Neuron (in vitro differentiated cells): Measurements from ENCODE around the gene NTF3.

ENCODE experiments used
- H2AFZ ChIP-seq: one replicate; pipeline ENCODE4 v1.6.1; 2013; ENCODE audit warnings: low read depth, mild to moderate bottlenecking, inconsistent platforms, low read length, moderate library complexity
- H3K27me3 ChIP-seq: one replicate; pipeline ENCODE4 v1.6.1; 2013; ENCODE audit warnings: low read length; ENCODE audit not compliant: insufficient read depth
- H3K36me3 ChIP-seq: one replicate; pipeline ENCODE4 v1.6.1; 2013; ENCODE audit warnings: low read length; ENCODE audit not compliant: insufficient read depth
- H3K4me1 ChIP-seq: one replicate; pipeline ENCODE4 v1.6.1; 2013; ENCODE audit warnings: low read length; ENCODE audit not compliant: insufficient read depth
- H3K4me3 ChIP-seq: 2 replicates; pipeline ENCODE4 v1.5.1; 2013; ENCODE audit warnings: mild to moderate bottlenecking, low read length, moderate library complexity
- H3K9me3 ChIP-seq: one replicate; pipeline ENCODE4 v1.6.1; 2013; ENCODE audit warnings: low read length

NTF3 gene

GRCh38 chr12:5407034-5407856 lies 24.7 kb upstream of the NTF3 start:
- Histone ChIP-seq H3K4me3 (no peak overlapping the region), H3K9me3 (no peaks in the 10 kb centered on the region), H3K27me3 (peaks cover 2% of the 10 kb centered on the region), H2AFZ (no peak overlapping the region), H3K4me1 (no peaks in the 10 kb centered on the region), H3K36me3 (no peaks in the 10 kb centered on the region)

DNA sequence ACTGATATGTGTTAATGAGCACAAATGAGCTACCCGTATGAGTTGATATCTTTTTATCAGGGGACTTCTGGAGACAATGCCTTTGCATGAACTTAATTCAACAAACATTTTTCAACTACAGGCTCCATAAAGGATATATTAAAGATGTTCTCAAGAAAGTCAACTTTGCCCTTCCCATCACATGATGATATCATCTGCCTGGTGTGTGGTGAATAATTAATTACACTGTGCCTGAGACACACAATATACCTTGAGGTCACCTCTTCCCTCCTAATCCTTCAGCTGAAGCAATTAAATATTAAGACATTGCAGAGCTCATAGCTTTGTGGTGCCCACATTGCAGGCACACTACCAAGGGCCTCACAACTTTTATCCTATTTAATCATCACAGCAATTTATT lies 22.3 kb upstream of the NTF3 start:
- Histone ChIP-seq H3K4me3 (no peak overlapping the region), H3K4me1 (no peaks in the 10 kb centered on the region)

GRCh38 chr12:5416571-5416970 lies 15.3 kb upstream of the NTF3 start:
- no peaks in the 10 kb centered on the region for H3K27me3 ChIP-seq
- no peaks in the 10 kb centered on the region for H3K4me1 ChIP-seq
- H3K36me3 ChIP-seq = no peaks in the 10 kb centered on the region

More for the DNA sequence above, 22.3 kb upstream of the NTF3 start:
- H3K36me3 ChIP-seq = no peaks in the 10 kb centered on the region
- no peaks in the 10 kb centered on the region for H3K9me3 ChIP-seq
- H2AFZ ChIP-seq = no peak overlapping the region
- no peaks in the 10 kb centered on the region for H3K27me3 ChIP-seq

DNA sequence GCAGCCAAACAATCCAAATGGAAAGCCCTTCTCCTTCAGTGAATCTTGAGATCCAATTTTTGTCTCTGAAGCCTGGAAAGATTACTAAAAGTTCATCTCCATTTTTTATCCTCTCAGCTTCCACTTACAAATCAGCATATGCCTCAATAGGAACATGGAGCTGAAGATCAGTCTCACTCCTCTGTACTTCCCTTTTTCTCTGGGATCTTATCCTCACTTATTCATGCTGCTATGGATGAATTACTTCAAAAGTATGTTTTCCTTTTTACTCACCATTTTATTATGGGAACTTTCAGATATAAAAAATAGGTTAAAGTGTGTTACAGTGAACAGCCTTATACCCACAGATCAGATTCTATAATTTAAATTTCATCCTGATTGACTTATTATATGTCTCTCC lies 14.4 kb upstream of the NTF3 start:
- Histone ChIP-seq H3K4me1 (no peaks in the 10 kb centered on the region), H3K4me3 (no peak overlapping the region), H3K9me3 (no peaks in the 10 kb centered on the region), H3K27me3 (no peaks in the 10 kb centered on the region), H2AFZ (no peak overlapping the region), H3K36me3 (no peaks in the 10 kb centered on the region)

More at GRCh38 chr12:5416571-5416970, 15.3 kb upstream of the NTF3 start:
- Histone ChIP-seq H3K4me3 (no peak overlapping the region), H2AFZ (no peak overlapping the region), H3K9me3 (no peaks in the 10 kb centered on the region)

DNA sequence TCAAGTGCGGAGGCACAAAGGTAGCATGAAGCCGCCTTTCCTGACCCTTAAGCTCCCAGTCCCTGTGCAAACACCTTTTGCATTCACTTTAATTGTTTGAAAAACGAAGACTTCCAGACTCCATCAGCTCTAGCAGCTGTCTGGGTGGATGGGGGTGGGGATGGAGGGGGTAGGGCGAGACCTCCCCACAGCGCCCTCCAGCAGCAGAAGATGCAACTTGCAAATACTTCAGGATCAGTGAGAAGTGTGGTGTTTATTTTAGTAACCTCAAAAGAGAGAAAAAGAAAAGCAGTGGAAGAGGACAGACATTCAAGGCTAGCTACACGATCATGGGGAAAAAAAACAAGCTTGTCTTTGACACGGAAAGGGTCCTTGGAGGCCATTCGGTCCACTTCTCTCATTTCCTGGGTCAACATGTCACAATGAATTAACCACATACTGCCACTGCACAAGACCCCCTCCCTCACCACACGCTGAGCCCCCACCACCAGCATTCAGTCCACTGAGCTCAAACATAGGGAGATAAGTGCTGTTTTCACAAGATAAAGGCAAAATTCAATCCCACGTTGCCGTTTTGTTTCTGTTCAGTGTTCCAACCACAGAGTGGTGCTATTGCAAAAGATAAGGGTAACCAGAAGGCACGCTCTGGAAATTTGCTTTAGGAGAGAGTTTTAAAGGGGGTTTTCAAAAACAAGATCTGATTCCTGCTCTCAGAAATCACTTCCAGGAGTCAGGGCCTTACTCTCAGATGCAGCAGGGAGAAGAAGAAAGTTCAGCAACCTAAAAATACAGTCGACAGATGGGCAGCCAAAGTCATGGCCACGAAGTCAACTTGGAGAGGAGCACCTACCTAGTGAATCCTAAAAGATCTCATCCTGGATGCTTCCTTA lies 3.3 kb upstream of the NTF3 start:
- Histone ChIP-seq H3K27me3 (peaks cover 42% of the 10 kb centered on the region), H2AFZ (no peak overlapping the region), H3K4me3 (no peak overlapping the region), H3K36me3 (no peaks in the 10 kb centered on the region), H3K4me1 (peaks cover 34% of the 10 kb centered on the region), H3K9me3 (no peaks in the 10 kb centered on the region)

DNA sequence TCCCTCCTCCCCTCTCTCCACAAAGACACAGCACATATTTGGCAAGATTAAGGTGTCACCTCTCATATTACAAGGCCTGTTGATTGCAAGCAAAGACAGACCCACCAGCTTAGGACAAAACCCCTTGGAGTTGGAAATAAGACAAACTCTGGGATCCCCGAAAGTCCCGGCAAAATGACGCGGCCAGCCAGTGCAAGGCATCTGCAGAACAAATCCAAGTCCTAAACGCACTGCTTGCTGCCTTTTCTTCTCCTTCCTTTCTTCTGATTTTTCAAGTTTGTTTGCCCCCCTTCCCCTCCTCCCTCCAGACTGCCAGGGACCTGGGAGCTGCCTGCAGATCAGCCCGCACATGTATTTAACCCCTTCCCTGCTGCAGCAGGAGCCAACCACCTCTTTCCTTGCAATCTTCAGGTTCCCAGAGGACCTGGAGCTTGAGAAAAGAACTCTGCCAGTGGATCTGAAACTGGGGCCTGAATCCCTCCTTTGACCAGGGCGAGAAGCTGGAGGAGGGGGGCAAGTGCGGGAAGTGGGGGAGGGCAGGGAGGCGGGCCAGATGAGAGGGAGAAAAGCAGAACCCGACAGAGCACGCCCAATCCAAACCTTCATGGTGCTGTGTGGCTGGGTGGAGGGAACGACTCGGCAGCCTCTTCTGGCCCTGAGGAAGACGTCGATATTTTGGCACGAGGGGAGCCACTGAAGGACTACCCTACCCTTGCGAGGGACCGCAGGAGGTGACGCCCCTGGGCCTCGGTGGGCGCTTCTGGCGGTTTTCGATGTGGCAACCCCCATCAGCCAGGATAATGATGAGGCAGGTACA lies 2.0 kb upstream of the NTF3 start:
- Histone ChIP-seq H2AFZ (no peak overlapping the region), H3K27me3 (peaks cover 56% of the 10 kb centered on the region), H3K4me3 (no peak overlapping the region), H3K4me1 (peaks cover 39% of the 10 kb centered on the region), H3K9me3 (no peaks in the 10 kb centered on the region), H3K36me3 (no peaks in the 10 kb centered on the region)

DNA sequence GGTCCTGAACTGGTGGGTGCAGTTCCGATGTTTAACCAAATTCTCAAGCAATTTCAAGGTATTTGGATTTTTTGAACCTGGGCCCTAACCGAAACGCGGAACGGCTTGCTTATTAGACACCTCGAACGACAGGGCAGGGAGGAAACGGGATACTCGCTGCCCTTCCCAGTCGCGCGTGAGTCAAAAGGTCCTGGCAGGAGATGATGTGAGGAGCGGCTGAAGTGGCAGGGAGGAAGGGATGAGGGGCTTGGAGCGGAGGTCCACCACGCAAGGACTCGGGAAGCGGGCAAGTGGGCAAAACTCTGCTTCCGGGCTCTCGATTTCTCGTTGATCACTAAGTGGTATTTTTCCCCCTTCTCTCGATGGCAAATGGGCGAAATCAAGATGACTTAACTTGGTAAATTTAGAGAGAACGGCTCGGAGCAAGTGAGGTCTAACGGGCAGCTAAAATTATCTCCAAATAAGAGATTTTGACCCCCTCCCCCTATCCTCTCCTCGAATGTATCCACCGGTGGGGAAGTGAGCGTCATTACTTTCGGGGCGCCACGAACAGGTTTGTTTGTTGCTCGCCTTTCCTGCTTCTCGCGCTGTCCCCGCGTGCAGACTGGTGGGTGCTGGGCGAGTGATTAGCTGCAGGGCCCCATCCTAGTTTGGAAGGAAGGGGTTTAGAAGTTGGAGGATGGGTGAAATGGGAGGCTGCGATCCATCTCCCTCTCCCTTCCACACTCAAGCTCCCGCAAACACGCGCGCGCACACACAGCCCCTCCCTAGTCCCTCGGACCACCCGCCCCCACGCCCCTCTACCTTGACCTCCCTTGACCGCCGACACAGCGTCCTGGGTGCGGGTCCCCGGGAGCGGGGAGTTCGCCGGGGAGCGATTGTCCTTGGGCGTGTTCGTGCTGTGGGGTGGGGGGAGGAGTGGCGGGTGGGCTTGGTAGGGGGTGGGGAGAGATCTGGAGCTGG lies 986 bp upstream of the NTF3 start:
- Histone ChIP-seq H3K36me3 (no peaks in the 10 kb centered on the region), H3K4me3 (no peak overlapping the region), H3K4me1 (peaks cover 39% of the 10 kb centered on the region), H2AFZ (no peak overlapping the region), H3K9me3 (no peaks in the 10 kb centered on the region), H3K27me3 (peaks cover 66% of the 10 kb centered on the region)

GRCh38 chr12:5433081-5433844 lies 1.4 kb downstream of the NTF3 start:
- Histone ChIP-seq H3K4me1 (peaks cover 39% of the 10 kb centered on the region), H3K27me3 (peaks cover 69% of the 10 kb centered on the region)

DNA sequence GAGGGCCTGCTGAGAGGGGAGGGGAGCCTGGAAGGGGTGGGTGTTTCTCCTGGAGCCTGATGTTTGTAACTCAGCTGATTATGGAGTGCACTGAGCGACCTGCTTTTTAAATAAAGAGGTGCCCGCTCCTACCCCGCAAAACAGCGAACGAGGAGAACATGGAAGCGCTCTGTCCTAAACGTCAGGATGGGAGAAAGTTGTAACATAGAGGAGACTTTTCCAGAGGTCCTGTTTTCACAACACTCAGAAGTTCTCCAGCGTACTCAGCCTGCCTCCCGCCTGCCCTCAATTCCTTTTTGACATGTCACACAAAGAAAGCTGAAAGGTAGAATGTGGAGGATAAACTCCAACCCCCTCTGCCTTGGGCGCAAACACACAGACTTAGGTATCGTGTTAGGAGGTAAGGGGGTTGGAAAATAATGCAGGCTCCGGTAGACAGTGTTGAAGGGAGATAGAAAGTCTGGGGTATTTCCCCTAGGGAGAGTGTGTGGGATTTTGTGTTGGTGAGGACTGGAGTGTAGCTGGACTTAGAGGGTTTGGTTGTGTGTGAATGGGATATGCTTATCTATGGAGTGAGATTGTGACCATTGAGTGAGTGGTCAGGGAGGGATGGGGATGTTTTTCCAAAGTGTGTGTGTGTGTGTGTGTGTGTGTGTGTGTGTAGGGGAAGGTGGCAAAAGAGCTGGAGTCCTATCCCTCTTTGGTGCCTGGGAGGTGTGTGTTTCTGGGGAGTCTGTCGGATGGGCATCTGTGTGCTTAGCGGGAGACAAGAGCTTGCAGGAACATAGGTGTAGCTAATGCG lies 2.1 kb downstream of the NTF3 start:
- peaks cover 69% of the 10 kb centered on the region for H3K27me3 ChIP-seq
- H3K36me3 ChIP-seq = no peaks in the 10 kb centered on the region
- peaks cover 39% of the 10 kb centered on the region for H3K4me1 ChIP-seq
- H3K9me3 ChIP-seq = no peaks in the 10 kb centered on the region
- H3K4me3 ChIP-seq = peak overlapping the region; percentile 47
- H2AFZ ChIP-seq = peak overlapping the region; percentile 19

More at GRCh38 chr12:5433081-5433844, 1.4 kb downstream of the NTF3 start:
- peak overlapping the region; percentile 47 for H3K4me3 ChIP-seq
- peak overlapping the region; percentile 19 for H2AFZ ChIP-seq
- H3K36me3 ChIP-seq = no peaks in the 10 kb centered on the region
- H3K9me3 ChIP-seq = no peaks in the 10 kb centered on the region

DNA sequence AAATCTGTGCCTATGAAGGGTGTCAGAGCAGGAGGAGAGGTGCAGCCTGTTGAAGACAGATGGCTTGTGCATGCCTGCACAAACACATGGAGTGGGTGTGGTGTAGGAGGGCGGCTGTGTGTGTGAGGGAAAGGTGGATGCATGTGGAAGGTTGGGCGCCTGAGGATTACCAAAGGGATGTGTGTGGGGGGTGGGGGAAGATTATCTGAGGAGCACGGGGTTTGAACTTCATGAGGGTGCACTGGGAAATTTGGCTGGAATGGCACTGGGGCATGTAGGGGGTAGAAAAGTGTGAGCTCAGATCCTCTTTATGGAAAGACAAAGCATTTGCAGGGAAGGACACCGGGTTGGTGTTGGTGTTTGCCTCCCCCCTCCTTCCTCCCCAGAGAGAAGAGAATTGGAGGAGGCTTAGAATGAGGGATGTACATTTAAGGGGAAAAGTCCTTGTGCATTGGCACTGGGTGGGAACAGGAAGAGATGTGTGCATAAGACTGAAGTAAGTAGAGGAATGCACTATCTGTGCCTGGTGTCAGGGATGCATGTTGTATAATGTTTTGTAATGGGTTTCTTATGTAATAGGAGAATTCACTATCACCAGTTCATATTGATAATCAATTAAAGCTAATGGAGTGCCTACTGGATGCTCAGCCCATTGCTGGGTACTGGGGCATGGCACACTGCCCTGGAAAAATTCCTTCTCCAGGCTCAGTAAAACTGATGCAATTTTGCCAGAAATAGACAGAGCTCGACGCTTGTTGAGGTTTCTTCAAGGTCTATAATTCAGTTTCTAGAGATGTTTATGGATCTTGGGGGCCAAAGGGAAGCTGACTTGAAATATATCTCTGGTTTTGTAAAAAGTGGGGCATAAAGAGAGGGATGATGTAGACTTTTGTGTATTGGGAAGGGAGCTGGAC lies 3.0 kb downstream of the NTF3 start:
- Histone ChIP-seq H3K4me1 (peaks cover 33% of the 10 kb centered on the region), H3K27me3 (peaks cover 62% of the 10 kb centered on the region), H2AFZ (no peak overlapping the region), H3K36me3 (no peaks in the 10 kb centered on the region), H3K9me3 (no peaks in the 10 kb centered on the region), H3K4me3 (no peak overlapping the region)
